HG03064 (cell line): ENCODE results near the gene ALG1.
"Not testable (repeated sequence)": the region's sequence is repeated elsewhere in the genome, so short reads cannot be mapped to it uniquely, and the experiment has no call there.

ENCODE experiments used
- ATAC-seq: cut with Tn5 transposase; IDR thresholded peaks from one replicate; pipeline ENCODE4 v1.9.1; 2021; ENCODE audit warnings: low read depth; ENCODE audit not compliant: unreplicated experiment

The ALG1 gene

DNA sequence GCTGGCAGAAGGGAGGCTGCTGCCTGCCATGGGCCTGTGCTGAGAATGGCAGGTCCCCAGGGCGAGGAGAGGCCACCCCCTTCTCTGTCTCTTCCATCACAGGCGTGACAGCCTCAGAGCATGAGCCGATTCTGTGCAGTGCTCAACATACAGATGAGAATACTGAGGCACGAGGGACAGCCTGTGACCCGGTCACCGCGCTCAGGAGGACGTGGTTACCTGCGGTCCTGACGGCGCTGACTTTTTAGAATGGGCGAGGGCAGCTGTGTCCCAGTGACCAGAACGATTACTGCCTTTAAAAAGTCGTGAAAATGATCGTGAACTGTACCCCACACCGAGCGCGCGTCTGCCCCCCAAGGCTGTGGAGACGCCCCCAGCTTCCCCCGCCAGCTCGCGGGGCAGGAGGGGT lies 25.4 kb downstream of the ALG1 start:
- not testable (repeated sequence) for ATAC-seq

DNA sequence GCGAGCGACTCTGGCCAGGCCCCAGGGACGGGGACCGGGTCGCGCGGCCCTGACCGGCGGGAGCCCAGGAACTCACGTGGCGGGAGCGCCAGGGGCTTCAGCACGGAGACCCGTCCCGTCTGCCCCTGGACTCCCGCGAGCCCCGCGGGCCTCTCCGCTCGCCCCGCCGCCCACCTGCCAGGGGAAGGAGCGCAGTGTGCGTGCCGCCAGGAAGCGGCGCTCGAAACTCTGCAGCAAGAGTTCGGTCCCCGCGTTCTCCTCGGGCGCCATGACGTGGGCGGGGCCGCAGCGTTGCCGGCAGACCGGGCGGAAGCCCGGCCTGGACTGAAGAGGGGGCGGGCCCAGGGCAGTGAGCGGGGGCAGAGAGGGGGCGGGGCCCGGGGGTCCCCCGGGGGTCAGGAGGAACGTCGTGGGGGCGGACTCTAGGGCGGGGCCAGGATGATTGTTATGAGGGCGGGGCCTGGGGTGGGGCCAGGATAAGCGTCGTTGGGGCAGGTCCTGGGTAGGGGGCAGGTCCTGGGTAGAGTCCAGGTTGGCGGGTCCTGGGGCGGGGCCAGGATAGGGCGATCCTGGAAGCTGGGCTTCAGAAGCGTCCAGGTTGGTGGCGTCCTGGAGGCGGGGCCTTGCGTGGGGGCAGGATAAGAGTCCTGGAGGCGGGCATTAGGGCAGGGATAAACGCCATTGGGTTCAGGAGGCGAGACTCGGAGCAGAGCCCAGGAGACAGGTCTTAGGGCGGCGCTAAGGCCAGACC lies 26.0 kb downstream of the ALG1 start, which contains the start of gene EEF2KMT:
EEF2KMT (minus strand) TSS at position 326 of the 751 bp plus-strand sequence; CDS start at position 270, 56 bp downstream.
- ATAC-seq: peak; percentile 95

DNA sequence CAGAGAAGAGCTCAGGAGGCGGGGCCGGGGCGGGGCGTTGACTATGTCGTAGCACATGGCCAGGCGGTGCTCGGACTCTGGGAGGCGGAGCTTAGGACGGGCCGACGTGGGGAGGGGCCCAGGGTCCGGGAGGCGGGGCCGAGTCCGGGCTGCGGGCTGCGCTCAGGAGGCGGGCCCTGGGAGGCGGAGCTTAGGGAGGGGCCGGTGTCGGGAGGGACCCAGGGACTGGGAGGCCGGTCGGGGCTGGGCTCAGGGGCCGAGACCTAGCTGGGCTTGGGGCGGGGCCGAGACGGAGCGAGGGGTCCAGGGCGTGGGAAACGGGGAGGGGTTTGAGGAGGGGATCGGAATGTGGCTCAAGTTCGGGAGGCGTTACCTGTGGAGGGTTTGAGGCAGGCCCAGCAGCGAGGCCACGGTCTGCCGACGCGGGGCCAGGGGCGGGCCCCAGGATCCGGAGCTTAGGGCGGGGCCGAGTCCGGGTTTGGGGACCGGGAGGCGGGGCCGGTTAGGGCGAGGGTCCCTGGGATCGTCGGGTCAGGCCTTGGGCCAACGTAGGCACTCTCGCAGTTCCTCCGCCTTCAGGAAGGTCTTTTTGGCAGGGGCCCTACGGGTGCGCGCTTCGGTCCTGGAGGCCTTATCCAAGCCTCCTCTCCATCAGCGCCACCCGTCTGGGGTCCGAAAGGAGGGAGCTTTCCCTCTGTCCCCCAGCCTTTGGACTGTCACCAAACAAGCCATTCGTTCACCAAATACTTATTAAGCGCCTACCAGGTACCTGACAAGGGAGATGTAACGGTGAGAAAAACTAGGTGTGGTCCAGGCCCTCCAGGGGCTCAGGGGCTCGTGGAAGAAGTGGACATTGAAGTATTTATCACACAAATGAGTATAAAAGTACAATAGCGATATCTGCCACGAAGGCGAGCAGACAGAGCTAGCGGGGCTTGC lies 26.8 kb downstream of the ALG1 start:
- not testable (repeated sequence) for ATAC-seq

DNA sequence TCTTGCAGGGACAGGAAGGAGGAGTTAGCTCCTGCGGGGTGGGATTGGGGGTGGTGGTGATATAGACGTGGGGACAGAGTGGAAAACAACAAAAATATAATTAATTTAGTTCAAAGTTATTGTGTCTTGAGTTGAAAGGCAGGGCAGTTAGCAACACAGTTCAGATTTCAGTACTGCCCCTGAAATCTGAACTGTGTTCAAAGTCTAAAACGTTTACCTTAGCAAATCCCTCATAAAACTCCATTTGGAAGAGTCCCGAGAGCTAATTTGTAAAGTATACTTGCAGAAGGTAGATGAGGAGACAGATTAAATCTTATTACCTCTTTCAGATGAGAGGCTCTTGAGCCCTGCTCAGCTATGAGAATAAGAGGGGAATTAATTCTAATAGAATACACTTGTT lies 27.5 kb downstream of the ALG1 start:
- ATAC-seq: not testable (repeated sequence)

DNA sequence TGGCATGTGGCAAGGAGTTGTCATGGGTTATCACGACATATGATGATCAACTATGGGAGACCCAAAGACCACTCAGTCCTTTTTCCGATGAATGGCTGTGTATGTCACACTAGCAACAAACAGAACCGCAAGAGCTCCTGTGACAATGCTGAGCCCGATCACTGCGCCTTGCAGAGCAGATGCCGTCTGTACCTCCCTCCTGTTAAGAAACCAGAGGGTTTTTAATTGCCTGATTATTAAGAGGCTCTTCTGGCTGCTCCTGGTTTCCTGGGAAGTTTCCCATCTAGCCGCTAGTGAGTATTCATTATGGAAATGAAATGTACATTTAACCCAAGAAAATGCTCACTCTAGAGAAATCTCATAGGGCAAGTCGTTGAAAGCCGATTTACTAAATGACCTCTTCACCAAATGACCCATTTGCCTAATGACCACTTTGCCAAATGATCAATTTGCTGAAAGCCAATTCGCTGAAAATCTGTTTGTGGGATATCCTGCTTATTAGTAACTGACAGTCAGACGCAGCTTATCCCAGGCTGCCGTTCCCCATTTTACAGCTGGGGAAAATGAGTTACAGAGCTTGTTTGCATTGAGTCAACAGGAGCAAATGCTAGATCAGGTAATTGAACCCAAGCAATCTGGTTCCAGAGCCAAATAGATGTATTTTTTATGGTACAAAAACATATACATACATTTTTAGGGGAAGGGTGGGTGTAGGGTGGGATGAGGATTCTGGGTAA lies 31.8 kb downstream of the ALG1 start:
- not testable (repeated sequence) for ATAC-seq

DNA sequence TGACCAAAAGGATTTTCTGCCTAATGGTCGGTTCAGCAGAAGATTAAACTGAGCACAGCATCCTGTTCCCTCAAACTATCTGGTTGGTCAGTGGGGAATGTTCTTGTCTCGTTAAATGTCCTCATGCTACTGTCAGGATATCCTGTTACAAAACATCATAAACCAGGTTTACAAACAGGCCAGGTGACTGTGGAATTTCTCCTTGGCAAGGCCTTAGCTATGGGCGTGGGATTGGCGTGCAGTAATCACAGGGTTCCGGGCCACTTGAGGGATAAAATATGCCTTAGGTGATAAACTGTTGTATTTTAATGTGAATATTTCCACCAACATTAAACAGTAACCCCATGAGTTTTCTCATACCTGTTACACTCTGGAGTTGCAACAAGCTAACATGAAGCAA lies 33.4 kb downstream of the ALG1 start:
- not testable (repeated sequence) for ATAC-seq

DNA sequence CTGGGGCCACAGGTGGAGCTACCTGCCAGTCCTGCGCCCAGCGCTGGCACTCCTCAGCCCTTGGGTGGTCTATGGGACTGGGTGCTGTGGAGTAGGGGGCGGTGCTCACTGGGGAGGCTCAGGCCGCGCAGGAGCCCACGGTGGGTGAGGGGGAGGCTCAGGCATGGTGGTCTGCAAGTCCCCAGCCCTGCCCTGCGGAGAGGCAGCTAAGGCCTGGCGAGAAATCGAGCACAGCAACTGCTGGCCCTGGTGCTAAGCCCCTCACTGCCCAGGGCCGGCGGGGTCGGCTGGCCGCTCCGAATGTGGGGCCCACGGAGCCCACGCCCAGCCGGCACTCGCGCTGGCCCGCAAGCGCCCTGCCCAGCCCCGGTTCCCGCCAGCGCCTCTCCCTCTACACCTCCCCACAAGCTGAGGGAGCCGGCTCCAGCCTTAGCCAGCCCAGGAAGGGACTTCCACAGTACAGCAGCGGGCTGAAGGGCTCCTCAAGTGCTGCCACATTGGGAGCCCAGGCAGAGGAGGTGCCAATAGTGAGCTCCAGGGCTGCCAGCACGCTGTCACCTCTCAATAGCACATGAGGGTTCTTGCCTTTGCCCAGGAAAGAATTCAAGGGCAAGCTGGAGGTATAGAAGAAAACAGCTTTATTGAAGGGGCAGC lies 37.0 kb downstream of the ALG1 start:
- no peak for ATAC-seq

DNA sequence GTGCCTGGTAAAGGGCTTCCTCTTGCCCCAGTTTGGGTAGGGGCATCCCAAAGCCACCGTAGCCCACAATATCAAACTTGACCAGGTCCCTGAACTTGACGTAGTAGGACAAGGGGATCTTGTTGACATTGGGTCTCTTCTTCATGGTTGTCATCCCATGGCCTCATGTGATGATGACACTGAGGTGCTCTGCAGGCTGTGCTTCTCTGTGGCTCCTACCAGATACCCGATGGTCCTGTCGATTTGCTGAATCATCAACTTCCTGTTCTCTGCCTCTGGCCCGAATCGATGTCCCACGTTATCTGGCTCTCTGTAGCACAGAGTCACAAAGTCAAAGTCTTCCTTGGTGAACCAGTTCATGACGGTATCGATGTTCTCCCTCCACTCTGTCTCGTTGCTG lies 39.3 kb downstream of the ALG1 start:
- not testable (repeated sequence) for ATAC-seq

DNA sequence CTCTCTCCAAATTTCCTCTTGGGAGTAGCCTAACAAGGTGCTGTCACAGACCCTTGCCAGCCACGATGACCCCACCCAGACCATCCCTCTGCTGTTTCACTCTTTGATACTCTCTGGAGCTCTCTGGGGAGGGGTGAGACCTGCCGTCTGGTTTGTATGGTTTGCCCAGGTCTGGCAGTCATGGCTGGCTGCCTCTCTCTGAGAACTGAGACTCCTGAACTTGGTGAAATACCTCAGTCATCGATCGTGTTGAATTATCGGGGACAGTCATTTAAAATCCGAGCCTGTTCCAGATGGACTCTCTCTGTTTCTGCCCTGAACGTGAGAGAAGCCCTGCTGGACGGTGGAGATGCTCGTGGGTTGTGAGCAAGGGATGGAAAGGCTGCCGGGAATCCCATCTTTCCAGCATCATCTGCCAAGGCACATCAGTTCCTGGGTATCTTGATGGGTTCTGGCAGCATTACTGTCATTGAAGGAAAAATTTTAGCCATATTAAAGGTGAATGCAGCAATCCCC lies 45.2 kb downstream of the ALG1 start:
- not testable (repeated sequence) for ATAC-seq

DNA sequence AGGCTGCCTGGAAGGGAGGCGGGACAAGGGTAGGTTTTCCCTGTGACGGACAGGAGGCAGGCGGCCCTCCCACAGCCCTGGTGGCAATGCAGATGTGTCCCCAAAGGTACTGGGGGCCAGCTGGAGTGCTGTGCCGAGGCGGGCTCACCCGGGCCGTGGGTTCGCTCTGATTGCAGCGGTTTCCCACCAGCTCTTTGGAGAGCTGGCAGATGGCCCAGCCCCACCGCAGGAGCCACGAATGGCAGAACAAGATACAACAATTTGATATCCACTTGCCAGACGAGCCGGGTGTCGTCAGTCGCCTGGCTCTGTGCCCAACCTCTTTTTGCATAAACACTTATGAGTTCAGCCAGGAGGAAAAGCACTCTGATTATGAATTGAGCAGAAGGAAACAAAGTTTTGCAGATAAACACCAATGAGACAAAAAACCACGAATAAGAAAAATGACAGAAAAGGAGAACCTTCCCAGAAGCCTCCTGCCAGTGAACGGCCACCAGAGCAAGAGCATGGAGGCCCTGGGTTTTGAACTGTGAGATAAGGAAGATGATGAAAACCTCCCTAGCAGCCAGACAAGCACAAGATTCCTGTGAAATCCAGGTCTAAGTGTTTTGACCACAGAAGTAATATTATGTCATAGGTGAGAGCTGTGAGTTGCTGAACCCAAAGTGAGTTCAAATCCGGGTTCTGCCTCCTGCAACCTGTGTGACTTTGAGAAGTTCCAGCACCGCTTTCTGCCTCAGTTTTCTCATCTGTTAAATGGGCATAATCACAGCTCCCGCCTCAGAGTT lies 45.9 kb downstream of the ALG1 start:
- not testable (repeated sequence) for ATAC-seq

DNA sequence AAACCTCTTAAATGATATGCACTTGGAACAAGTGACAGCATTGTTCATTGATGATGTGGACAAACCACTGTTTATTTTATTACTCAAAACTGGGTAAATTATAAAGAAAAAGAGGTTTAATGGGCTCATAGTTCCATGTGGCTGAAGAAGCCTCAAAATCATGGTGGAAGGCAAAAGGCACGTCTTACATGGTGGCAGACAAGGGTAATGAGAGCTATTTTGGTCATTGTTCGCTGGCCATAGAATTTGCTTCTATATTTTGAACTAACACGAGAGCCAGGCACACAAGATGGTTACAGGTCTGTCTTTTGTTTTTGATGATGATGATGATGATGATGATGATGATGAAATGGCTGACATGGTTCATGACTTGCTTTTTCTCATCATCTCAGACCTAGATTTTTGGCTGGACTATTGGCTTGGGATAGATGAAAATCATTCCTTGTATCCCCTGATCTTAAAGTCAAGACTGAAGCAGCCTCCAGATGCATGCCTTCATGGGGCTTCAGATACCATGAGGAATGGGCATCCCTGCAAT lies 59.9 kb downstream of the ALG1 start:
- not testable (repeated sequence) for ATAC-seq

DNA sequence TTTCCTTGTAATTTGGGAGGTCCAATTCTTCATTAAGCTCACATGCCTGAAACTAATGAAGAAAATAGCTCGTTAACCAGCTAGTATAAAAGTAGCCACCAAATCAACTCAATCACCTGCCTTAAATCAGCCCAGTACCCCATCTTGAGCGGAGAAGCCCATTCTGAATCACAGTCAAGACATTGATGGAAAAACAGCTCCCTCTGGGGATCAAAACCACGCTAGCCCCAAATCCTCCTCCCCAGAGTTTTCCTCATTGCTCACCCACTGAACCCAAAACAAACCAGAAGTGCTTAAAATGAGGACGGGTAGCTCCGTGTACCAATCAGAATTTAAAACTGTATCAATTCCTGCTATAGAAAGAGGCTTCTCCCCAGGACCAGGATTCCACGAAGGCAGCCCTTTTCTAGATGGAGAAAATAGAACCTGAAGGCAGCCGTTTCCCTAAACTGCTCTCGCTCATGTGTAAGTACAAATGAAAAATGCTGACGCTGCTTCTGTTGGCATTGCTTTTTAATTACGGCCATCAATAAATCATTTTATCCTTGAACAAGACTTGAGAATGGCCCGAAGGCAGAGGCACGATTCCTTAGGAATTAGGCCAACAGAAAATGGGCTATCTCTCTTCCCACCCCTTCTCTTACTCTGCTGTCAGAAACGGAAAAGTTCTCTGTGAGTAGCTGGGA lies 61.4 kb downstream of the ALG1 start:
- not testable (repeated sequence) for ATAC-seq

DNA sequence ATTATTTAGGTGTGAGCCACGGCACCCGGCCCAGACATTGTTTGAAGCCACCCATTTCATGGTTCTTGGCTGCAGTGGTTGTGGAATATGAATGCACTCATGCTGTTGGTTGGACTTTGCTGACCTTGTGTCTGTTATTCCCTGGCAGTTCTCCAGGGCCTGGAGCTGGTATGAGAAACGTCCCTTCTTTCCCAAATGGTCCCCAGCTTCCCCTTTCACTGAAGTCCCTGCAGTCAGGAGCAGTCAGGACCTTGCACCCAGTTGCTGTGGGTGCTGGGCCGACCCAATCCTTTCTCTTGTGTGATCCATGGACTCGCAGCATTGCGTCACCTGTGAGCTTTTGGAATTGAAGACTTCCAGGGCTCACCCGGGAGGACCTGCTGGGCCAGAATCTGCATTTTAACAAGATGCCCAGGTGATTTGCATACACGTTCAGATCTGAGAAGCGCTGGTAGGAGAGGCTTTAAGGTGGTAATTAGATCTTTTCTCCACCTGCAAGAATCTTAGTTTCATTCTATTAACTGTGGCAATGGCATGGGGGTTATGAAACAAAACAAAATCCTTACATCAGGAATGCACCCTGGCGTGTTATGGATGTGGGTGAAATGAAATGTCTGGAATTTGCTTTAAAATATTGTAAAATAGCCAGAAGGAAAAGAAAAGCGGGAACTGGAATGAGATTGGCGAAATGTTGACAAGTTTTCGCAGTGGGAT lies 63.3 kb downstream of the ALG1 start:
- not testable (repeated sequence) for ATAC-seq
